Glomerular endothelial cell (primary cell): ENCODE results near the gene GAPDHS. TPM values are rescaled to one million over a fixed set of nuclear protein-coding genes. Genes with fewer than 3 reads are reported as not detected.

Experiments used
- DNase-seq: peaks from one replicate; pipeline ENCODE4 v3.0.0-alpha.2; 2011; ENCODE audit warnings: low read depth, low spot score; ENCODE audit errors: extremely low read depth
- total RNA-seq: library from RNA; depleted of rRNA; stranded (reverse); fragments of >200 nt; gene quantifications from 2 replicates; pipeline ENCODE4 v1.2.3, GENCODE V29; 2015

Gene GAPDHS
- total RNA-seq, 1 donor from 2014 or later = not detected

- DNase-seq = no peak
These were observed 1.7 kb downstream of the GAPDHS start for GRCh38 chr19:35534803-35535480.

DNA sequence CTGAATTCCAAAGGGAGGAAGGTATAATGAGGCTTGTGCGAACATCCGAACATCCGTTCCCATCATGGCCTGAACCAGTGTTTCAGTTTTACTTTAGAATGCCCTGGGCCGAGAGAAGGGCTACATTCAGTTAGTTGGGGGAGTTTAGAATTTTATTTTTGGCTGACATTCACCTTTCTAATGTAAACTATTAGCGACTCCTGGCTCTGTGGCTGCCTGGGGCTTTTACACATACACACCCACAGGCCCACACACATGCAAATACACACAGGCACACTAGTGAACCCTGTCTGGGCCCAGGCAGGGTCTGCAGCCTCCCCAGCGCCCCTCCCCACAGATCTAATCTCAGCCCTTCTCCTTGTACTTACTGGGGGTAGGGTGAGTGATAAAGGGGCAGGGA is 6.1 kb downstream of the GAPDHS start:
- DNase-seq = no peak

- DNase-seq = no peak
These were observed 6.6 kb downstream of the GAPDHS start for GRCh38 chr19:35539850-35540249.

DNA sequence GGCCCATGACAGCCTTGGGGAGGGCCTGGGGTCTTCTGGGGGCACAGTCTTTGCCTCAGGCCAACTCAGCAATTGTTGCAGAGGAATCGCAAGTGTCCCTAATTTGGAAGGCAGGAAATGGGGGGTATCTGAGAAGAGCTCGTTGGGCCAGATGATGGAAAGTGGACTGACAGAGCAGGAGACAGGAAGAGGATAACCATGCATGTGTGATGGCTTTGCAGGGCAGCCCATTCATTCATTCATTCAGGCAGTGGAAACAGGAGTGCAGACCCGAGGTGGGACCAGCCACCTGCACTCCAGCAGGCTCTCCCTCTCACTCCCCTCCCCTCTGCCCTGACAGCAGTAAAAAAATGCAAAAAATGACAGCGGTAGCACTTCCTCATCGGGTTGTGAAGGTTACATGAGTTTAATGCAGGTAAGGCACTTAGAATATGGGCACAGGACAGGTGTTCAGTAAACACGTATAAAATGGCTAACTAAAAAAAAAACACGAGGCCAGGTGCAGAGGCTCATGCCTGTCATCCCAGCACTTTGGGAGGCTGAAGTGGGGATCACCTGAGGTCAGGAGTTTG is 7.2 kb downstream of the GAPDHS start:
- no peak for DNase-seq

DNA sequence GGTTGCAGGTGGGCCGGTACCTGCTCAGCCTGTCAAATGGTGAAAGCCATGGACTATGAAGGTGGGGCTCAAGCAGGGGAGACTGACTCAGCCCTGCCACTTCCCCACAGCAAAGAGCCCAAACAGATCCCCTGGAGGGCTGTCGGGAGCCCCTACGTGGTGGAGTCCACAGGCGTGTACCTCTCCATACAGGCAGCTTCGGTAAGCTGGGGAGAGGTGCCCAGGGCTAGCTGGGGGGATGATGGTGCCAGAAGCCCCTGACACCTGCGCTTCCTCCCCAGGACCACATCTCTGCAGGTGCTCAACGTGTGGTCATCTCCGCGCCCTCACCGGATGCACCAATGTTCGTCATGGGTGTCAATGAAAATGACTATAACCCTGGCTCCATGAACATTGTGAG is 9.0 kb downstream of the GAPDHS start:
- no peak for DNase-seq

DNA sequence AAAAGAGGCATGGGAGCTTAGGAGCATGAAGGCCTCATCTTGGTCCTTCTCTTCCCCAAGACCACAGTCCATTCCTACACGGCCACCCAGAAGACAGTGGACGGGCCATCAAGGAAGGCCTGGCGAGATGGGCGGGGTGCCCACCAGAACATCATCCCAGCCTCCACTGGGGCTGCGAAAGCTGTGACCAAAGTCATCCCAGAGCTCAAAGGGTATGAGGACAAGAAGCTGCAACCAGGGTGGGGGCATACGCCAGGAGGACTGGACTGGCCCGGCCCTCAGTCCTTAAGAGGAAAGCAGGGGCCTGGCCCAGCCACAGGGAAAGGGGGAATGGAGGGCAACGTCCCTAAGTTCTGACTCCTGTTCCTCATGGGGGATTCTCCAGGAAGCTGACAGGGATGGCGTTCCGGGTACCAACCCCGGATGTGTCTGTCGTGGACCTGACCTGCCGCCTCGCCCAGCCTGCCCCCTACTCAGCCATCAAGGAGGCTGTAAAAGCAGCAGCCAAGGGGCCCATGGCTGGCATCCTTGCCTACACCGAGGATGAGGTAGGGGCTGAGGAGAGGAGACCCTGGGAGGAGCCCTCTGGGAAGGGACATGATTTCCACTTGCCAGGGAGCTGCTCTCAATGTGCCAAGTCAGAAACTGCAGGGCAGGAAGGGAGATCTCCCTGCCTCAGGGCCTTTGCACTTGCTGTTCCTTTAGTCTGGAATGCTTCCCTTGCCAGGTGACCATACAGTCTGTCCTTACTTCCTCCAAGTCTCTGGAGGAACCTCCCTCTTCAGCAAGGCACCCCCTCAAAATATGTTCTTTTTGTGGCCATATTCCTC is 10.2 kb downstream of the GAPDHS start:
- no peak for DNase-seq

- no peak for DNase-seq
These were observed 11.0 kb downstream of the GAPDHS start for GRCh38 chr19:35544110-35544802.

DNA sequence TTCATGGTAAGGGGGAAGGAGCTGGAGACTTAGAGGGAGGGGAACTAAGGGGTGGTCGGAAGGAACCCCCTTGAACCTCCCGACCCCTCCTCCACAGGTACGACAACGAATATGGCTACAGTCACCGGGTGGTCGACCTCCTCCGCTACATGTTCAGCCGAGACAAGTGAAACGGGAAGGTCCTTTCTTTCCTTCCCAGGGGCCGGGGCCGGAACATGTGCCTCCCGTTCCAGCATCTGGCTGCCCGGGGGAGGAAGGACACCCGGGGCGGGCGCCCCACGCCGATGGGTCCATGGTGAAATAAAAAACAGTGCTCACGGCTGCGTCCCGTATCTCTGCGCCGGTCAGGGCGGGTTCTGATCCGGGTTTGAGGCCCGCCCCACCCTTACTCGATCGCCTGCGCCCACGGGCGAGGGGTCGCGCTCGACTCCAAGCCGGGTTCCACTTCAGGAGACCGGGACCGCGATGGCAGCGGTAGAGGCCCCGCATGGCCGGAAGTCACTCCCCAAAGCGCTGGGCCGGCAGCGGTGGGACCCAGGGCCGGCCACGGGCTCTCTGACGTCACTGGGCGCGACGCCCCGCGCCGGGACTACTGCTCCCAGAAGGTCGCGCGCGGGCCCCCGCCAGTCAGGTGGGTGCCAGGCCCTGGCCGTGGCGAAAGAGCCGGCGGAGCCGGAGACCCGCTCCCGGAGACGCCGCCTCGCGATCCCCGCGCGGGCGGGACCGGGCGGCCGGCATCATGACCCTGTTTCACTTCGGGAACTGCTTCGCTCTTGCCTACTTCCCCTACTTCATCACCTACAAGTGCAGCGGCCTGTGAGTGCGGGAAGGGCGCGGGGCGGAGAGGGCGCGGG is 12.0 kb downstream of the GAPDHS start, which contains the start of gene TMEM147:
Gene TMEM147 (plus strand): TSS at position 626 of the 854 bp plus-strand sequence. CDS start 114 bp downstream, at position 740.
- DNase-seq = no peak

GRCh38 chr19:35545855-35546381 is 12.7 kb downstream of the GAPDHS start:
- no peak for DNase-seq

GRCh38 chr19:35546532-35546931 is 13.3 kb downstream of the GAPDHS start:
- DNase-seq = no peak

DNA sequence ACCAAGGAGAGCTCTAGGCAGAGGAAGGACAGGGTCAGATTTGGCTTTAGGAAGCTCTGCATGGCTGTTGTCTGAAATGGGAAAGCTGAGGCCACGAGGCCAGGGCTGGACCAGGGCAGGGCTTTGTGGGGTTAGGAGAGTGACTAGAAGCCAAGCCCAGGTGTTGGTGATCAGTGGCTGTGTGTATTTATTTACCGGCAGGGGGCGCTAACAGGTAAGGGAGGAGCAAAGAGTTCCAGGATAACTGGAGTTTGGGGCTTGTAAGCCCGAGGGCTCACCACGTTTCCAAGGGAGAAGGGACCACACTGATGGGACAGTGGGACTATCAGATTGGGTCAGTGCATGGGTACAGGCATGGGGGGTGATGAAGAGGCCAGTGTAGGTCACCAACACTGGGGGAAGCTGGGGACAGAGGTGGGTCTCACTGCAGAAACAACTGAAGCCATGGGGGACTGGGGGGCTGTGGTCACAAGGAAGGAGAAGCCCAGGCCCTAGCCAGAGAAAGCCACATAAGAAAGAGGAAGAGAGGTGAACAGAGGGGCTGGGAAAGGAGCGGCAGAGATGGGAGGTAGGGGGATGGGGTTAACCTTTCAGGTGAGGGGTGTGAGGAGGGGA is 16.0 kb downstream of the GAPDHS start:
- DNase-seq = peak; percentile 22

- DNase-seq = no peak
These were observed 16.7 kb downstream of the GAPDHS start for GRCh38 chr19:35549879-35550523.

GRCh38 chr19:35551091-35551810 is 18.0 kb downstream of the GAPDHS start:
- no peak for DNase-seq

- DNase-seq = no peak
These were observed 19.5 kb downstream of the GAPDHS start for GRCh38 chr19:35552534-35553384.

DNA sequence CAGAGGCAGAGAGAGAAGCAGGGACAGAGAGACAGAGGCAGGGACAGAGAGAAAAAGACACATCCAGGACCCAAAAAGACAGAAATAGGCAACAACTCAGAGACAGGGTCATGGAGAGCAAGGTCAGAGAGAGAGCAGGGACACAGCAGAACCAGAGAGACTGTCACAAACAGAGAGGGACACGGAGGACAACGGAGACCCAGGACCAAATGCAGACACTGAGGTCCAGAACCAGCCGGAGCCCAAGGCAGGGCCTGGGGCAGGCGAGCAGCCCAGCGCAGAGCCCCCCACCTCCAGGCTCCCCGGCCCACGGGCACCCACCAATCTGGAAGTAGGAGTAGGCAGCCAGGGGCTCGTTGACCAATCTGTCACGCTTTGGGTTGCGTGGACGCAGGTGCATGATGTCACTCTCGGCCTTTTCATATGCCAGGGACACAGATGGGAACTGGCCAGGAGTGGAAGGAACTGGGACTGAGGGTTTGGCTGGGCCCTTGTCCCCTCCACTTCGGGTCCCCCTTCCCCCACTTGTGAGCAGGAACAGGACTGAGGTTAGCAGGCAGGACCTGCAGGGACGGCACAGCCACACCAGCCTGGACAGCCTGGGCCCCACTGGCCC is 20.2 kb downstream of the GAPDHS start:
- DNase-seq = no peak

GRCh38 chr19:35554076-35554475 is 20.8 kb downstream of the GAPDHS start:
- DNase-seq = no peak
